ENCODE data around the gene COL24A1.

DNA sequence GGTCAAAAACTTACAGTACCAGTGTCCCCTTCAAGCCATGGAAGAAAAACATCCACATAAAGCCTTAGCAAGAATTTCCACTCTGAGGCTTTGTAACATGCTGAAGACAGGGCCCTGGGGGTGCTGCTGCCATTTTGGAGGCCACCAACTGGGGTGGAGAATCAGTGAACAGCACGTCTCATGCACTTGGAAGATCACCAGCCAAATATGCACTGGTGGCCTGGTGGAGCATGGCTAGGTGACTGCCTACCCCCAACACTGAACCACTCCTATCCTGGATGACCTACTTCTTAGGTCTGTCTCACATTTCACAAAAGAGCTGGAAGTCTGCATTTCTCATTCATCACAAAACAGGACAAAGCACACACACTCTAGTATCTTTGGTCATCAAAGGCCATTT is 126.4 kb downstream of the COL24A1 start:
- TF ChIP-seq, protein P1, sequence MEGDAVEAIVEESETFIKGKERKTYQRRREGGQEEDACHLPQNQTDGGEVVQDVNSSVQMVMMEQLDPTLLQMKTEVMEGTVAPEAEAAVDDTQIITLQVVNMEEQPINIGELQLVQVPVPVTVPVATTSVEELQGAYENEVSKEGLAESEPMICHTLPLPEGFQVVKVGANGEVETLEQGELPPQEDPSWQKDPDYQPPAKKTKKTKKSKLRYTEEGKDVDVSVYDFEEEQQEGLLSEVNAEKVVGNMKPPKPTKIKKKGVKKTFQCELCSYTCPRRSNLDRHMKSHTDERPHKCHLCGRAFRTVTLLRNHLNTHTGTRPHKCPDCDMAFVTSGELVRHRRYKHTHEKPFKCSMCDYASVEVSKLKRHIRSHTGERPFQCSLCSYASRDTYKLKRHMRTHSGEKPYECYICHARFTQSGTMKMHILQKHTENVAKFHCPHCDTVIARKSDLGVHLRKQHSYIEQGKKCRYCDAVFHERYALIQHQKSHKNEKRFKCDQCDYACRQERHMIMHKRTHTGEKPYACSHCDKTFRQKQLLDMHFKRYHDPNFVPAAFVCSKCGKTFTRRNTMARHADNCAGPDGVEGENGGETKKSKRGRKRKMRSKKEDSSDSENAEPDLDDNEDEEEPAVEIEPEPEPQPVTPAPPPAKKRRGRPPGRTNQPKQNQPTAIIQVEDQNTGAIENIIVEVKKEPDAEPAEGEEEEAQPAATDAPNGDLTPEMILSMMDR (optimal IDR thresholded peaks at IDR 0.05 in 1 of 3, IDR thresholded peaks at IDR 0.05 in 1 of 3, conservative IDR thresholded peaks at IDR 0.05 in 1 of 3; ENCODE audit: extremely low read depth in 1 of 3, insufficient read depth in 2 of 3, low read length in 3 of 3), result no peak
- no peak for TF ChIP-seq EZH2 (IDR thresholded peaks at IDR 0.05; ENCODE audit: low read length)

All from keratinocyte (primary cell).